HepG2 (cell line): ENCODE measurements around the gene CTNNBIP1. TPM values are rescaled to one million over a fixed set of nuclear protein-coding genes. Genes with fewer than 3 reads are reported as not detected.

Experiments
- BRD4 ChIP-seq: sonication (generic); formaldehyde crosslinking; IDR thresholded peaks from 2 replicates; pipeline ENCODE4 v1.4.0; 2020; ENCODE audit warnings: missing genetic modification reagents
- CSRNP2 ChIP-seq: sonication (generic); formaldehyde crosslinking; conservative IDR thresholded peaks from 2 replicates; pipeline ENCODE4 v1.8.0; 2022; ENCODE audit warnings: low read depth, missing genetic modification reagents
- ETS1 ChIP-seq: sonication (generic); formaldehyde crosslinking; IDR thresholded peaks from 2 replicates; pipeline ENCODE4 v1.4.0; 2020; ENCODE audit warnings: missing genetic modification reagents
- IKZF1 ChIP-seq: fragments of 450-650 bp; IDR thresholded peaks from 2 replicates; pipeline ENCODE4 v1.7.1; 2016
- PHB2 ChIP-seq: fragments of 450-650 bp; IDR thresholded peaks from 2 replicates; pipeline ENCODE4 v1.6.1; 2018; ENCODE audit not compliant: partially characterized antibody
- YEATS4 ChIP-seq: sonication (generic); formaldehyde crosslinking; IDR thresholded peaks from 2 replicates; pipeline ENCODE4 v1.4.0; 2020; ENCODE audit warnings: missing genetic modification reagents, borderline replicate concordance
- ZNF124 ChIP-seq: sonication (generic); formaldehyde crosslinking; IDR thresholded peaks from 2 replicates; pipeline ENCODE4 v1.4.0; 2020; ENCODE audit warnings: missing genetic modification reagents
- ZNF567 ChIP-seq: sonication (generic); formaldehyde crosslinking; IDR thresholded peaks from 2 replicates; pipeline ENCODE4 v1.8.1; 2023; ENCODE audit warnings: mild to moderate bottlenecking, missing genetic modification reagents, borderline replicate concordance
- ZSCAN9 ChIP-seq: IDR thresholded peaks from 2 replicates; pipeline ENCODE4 v1.6.1; 2016; ENCODE audit warnings: borderline replicate concordance
- polyA plus RNA-seq, 8 experiments: library from polyadenylated mRNA; depleted of rRNA in 3 of 8; stranded (reverse) in 7 of 8; unstranded in 1 of 8; fragments of >200 nt; fragmentation: Illumina TruSeq in 4 of 8; extraction: Trizol in 4 of 8; gene quantifications; 2 replicates each; pipeline versions ENCODE4 v1.2.1 to v1.2.3, GENCODE V29; 2011 to 2016; ENCODE audit warnings: low read depth in 4 of 8, missing spikeins in 1 of 8, mixed read lengths in 1 of 8; ENCODE audit not compliant: insufficient read depth in 1 of 8
- total RNA-seq, 5 experiments: library from RNA; depleted of rRNA; stranded (reverse); fragments of >200 nt; fragmentation: Illumina TruSeq; extraction: Trizol; gene quantifications; 2 replicates each; pipeline ENCODE4 v1.2.3, GENCODE V29; 2016; ENCODE audit warnings: low read depth in 1 of 5
- TF ChIP-seq, protein P1 (sequence below), 2 experiments: fragments of 450-650 bp in 1 of 2; sonication (generic) in 1 of 2; formaldehyde crosslinking in 1 of 2; IDR thresholded peaks; 2 replicates each; pipeline versions ENCODE4 v1.6.1 to v1.8.0; 2016 to 2022; ENCODE audit warnings: antibody characterized with exemption in 1 of 2, mild to moderate bottlenecking in 1 of 2, missing genetic modification reagents in 1 of 2

Gene CTNNBIP1
- total and polyA plus RNA-seq, 2 of the 13 experiments (the other 11 are each of a cell fraction or from before 2014, with no cell fraction given), result 71.7 to 83.0 TPM

- no peak for TF ChIP-seq PHB2
- TF ChIP-seq, protein P1, sequence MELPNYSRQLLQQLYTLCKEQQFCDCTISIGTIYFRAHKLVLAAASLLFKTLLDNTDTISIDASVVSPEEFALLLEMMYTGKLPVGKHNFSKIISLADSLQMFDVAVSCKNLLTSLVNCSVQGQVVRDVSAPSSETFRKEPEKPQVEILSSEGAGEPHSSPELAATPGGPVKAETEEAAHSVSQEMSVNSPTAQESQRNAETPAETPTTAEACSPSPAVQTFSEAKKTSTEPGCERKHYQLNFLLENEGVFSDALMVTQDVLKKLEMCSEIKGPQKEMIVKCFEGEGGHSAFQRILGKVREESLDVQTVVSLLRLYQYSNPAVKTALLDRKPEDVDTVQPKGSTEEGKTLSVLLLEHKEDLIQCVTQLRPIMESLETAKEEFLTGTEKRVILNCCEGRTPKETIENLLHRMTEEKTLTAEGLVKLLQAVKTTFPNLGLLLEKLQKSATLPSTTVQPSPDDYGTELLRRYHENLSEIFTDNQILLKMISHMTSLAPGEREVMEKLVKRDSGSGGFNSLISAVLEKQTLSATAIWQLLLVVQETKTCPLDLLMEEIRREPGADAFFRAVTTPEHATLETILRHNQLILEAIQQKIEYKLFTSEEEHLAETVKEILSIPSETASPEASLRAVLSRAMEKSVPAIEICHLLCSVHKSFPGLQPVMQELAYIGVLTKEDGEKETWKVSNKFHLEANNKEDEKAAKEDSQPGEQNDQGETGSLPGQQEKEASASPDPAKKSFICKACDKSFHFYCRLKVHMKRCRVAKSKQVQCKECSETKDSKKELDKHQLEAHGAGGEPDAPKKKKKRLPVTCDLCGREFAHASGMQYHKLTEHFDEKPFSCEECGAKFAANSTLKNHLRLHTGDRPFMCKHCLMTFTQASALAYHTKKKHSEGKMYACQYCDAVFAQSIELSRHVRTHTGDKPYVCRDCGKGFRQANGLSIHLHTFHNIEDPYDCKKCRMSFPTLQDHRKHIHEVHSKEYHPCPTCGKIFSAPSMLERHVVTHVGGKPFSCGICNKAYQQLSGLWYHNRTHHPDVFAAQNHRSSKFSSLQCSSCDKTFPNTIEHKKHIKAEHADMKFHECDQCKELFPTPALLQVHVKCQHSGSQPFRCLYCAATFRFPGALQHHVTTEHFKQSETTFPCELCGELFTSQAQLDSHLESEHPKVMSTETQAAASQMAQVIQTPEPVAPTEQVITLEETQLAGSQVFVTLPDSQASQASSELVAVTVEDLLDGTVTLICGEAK (IDR thresholded peaks at IDR 0.05), result no peak
- TF ChIP-seq, protein P1 (CRISPR knock-in tag; IDR thresholded peaks at IDR 0.05), result no peak
- no peak for TF ChIP-seq ZNF567 (CRISPR knock-in tag)
- no peak for TF ChIP-seq YEATS4
- TF ChIP-seq IKZF1, result no peak
- no peak for TF ChIP-seq ZSCAN9 (CRISPR knock-in tag)
- TF ChIP-seq ETS1 (CRISPR knock-in tag), result no peak
- TF ChIP-seq ZNF124 (CRISPR knock-in tag), result no peak
- TF ChIP-seq CSRNP2 (CRISPR knock-in tag), result no peak
- TF ChIP-seq BRD4 (CRISPR knock-in tag), result no peak
- TF ChIP-seq, all 625 proteins: peak for 0
Measured at GRCh38 chr1:9906466-9906865, 3.6 kb downstream of the CTNNBIP1 start (continued).
